IMR-90 (cell line): ENCODE measurements around the gene SHISAL1. TPM values are rescaled to one million over a fixed set of nuclear protein-coding genes. Genes with fewer than 3 reads are reported as not detected.

ENCODE experiments used
- ATAC-seq: fragments of 200-7000 bp; cut with Tn5 transposase; 2 replicates; pipeline ENCODE4 v1.9.1; 2020; ENCODE audit warnings: low read depth, mild to moderate bottlenecking, moderate library complexity
- BruUV-seq: library from RNA; stranded (reverse); fragments of 400-500 nt; replicated peaks from 2 replicates; lab custom pipeline; 2021; lab: Mats Ljungman, UMichigan
- CTCF ChIA-PET: fragments of 300-600 bp; formaldehyde crosslinking; extraction: SDS; loops from one replicate; lab custom pipeline; 2021; ENCODE audit warnings: antibody characterized with exemption; lab: Yijun Ruan, JAX
- POLR2A ChIA-PET: fragments of 300-600 bp; sonication (Branson Sonifier 250); formaldehyde crosslinking; loops from one replicate; lab custom pipeline; 2022; ENCODE audit warnings: antibody characterized with exemption; ENCODE audit not compliant: unreplicated experiment; lab: Charles Lee
- DNase-seq: peaks from one replicate; pipeline ENCODE4 v3.0.0; 2013
- H2AFZ ChIP-seq: replicated peaks from 2 replicates; pipeline ENCODE3; 2013; ENCODE audit warnings: low read length, mild to moderate bottlenecking; ENCODE audit not compliant: poor library complexity
- H2AK5ac ChIP-seq: 2 replicates; pipeline ENCODE4 v1.6.1; 2013; ENCODE audit warnings: low read depth, low read length, inconsistent platforms
- H2AK9ac ChIP-seq: replicated peaks from 2 replicates; pipeline ENCODE3; 2013; ENCODE audit warnings: mild to moderate bottlenecking, low read depth, low read length, moderate library complexity; ENCODE audit not compliant: poor library complexity
- H2BK120ac ChIP-seq: 2 replicates; pipeline ENCODE4 v1.6.1; 2013; ENCODE audit warnings: low read depth, low read length, inconsistent platforms
- H2BK15ac ChIP-seq: 3 replicates; pipeline ENCODE4 v1.6.1; 2013; ENCODE audit warnings: low read depth, low read length, inconsistent platforms
- H2BK20ac ChIP-seq: 2 replicates; pipeline ENCODE4 v1.6.1; 2013; ENCODE audit warnings: low read depth, mild to moderate bottlenecking, inconsistent platforms, low read length, moderate library complexity
- H2BK5ac ChIP-seq: 2 replicates; pipeline ENCODE4 v1.6.1; 2013; ENCODE audit warnings: mild to moderate bottlenecking, low read depth, low read length, inconsistent platforms; ENCODE audit not compliant: poor library complexity, severe bottlenecking
- H3K14ac ChIP-seq: replicated peaks from 2 replicates; pipeline ENCODE4 v1.6.1; 2013; ENCODE audit warnings: low read depth, low read length, inconsistent platforms
- H3K18ac ChIP-seq: 2 replicates; pipeline ENCODE4 v1.6.1; 2013; ENCODE audit warnings: low read depth, low read length, control low read depth
- H3K23ac ChIP-seq: 2 replicates; pipeline ENCODE4 v1.6.1; 2013; ENCODE audit warnings: low read depth, low read length, inconsistent platforms
- H3K27ac ChIP-seq: 2 replicates; pipeline ENCODE4 v1.5.1; 2013; ENCODE audit warnings: mild to moderate bottlenecking, control low read depth, low read length; ENCODE audit not compliant: insufficient read depth
- H3K27me3 ChIP-seq: 2 replicates; pipeline ENCODE4 v1.6.1; 2013; ENCODE audit warnings: low read length; ENCODE audit not compliant: control insufficient read depth, insufficient read depth
- H3K36me3 ChIP-seq: 2 replicates; pipeline ENCODE4 v1.6.1; 2013; ENCODE audit warnings: low read length, mixed read lengths; ENCODE audit not compliant: control insufficient read depth, insufficient read depth
- H3K4ac ChIP-seq: 2 replicates; pipeline ENCODE4 v1.6.1; 2013; ENCODE audit warnings: low read depth, low read length, inconsistent platforms
- H3K4me1 ChIP-seq: 2 replicates; pipeline ENCODE4 v1.6.1; 2013; ENCODE audit warnings: low read length, mixed read lengths; ENCODE audit not compliant: control insufficient read depth, insufficient read depth
- H3K4me2 ChIP-seq: 2 replicates; pipeline ENCODE4 v1.6.1; 2013; ENCODE audit warnings: low read depth, mild to moderate bottlenecking, control low read depth, low read length, moderate library complexity
- H3K4me3 ChIP-seq: 2 replicates; pipeline ENCODE4 v1.5.1; 2013; ENCODE audit warnings: low read depth, mild to moderate bottlenecking, control low read depth, low read length, moderate library complexity; ENCODE audit not compliant: insufficient read depth
- H3K56ac ChIP-seq: 2 replicates; pipeline ENCODE4 v1.6.1; 2013; ENCODE audit warnings: low read length, inconsistent platforms; ENCODE audit not compliant: insufficient read depth; ENCODE audit errors: extremely low read depth
- H3K79me1 ChIP-seq, 2 experiments: 2 replicates each; pipeline ENCODE4 v1.6.1; 2013; ENCODE audit warnings: low read length in 2 of 2, inconsistent platforms in 1 of 2, low read depth in 1 of 2
- H3K9ac ChIP-seq: 2 replicates; pipeline ENCODE4 v1.6.1; 2013; ENCODE audit warnings: low read depth, low read length, control low read depth
- H3K9me1 ChIP-seq: 2 replicates; pipeline ENCODE4 v1.6.1; 2013; ENCODE audit warnings: low read length, inconsistent platforms; ENCODE audit not compliant: insufficient read depth
- H3K9me3 ChIP-seq: 2 replicates; pipeline ENCODE4 v1.6.1; 2013; ENCODE audit warnings: low read length; ENCODE audit not compliant: control insufficient read depth, insufficient read depth
- H4K20me1 ChIP-seq: 2 replicates; pipeline ENCODE4 v1.6.1; 2013; ENCODE audit warnings: low read length, inconsistent platforms; ENCODE audit not compliant: insufficient read depth
- H4K5ac ChIP-seq: 2 replicates; pipeline ENCODE4 v1.6.1; 2013; ENCODE audit warnings: mild to moderate bottlenecking, low read depth, low read length, control low read depth
- H4K8ac ChIP-seq, 2 experiments: 2 replicates each; pipeline ENCODE4 v1.6.1; 2013; ENCODE audit warnings: low read depth in 2 of 2, low read length in 2 of 2, control low read depth in 1 of 2, inconsistent platforms in 1 of 2
- H4K91ac ChIP-seq: 2 replicates; pipeline ENCODE4 v1.6.1; 2013; ENCODE audit warnings: low read depth, low read length, inconsistent platforms; ENCODE audit not compliant: insufficient read depth
- BHLHE40 ChIP-seq: fragments of 150-350 bp; IDR thresholded peaks from 2 replicates; pipeline ENCODE4 v1.6.1; 2016; ENCODE audit warnings: mild to moderate bottlenecking, low read depth, low read length
- CHD1 ChIP-seq: IDR thresholded peaks from 2 replicates; pipeline ENCODE4 v1.6.1; 2012; ENCODE audit warnings: low read depth, low read length, improper control_type of control experiment
- FOS ChIP-seq: fragments of 150-350 bp; IDR thresholded peaks from 2 replicates; pipeline ENCODE4 v1.6.1; 2016; ENCODE audit warnings: low read depth, low read length
- MAFK ChIP-seq: IDR thresholded peaks from 2 replicates; pipeline ENCODE4 v1.6.1; 2012; ENCODE audit warnings: low read depth, low read length, improper control_type of control experiment
- MAZ ChIP-seq: IDR thresholded peaks from 2 replicates; pipeline ENCODE4 v1.6.1; 2012; ENCODE audit warnings: low read depth, mild to moderate bottlenecking, low read length, improper control_type of control experiment, moderate library complexity, borderline replicate concordance
- MXI1 ChIP-seq: IDR thresholded peaks from 2 replicates; pipeline ENCODE4 v1.6.1; 2012; ENCODE audit warnings: low read depth, mild to moderate bottlenecking, low read length, moderate library complexity, borderline replicate concordance
- POLR2A ChIP-seq: IDR thresholded peaks from 2 replicates; pipeline ENCODE4 v1.6.1; 2012; ENCODE audit warnings: mild to moderate bottlenecking, low read depth, low read length
- RAD21 ChIP-seq: IDR thresholded peaks from 2 replicates; pipeline ENCODE4 v1.6.1; 2012; ENCODE audit warnings: low read length, improper control_type of control experiment
- RCOR1 ChIP-seq: IDR thresholded peaks from 2 replicates; pipeline ENCODE4 v1.6.1; 2012; ENCODE audit warnings: mild to moderate bottlenecking, low read length, improper control_type of control experiment; ENCODE audit not compliant: insufficient replicate concordance
- RFX5 ChIP-seq: IDR thresholded peaks from 2 replicates; pipeline ENCODE4 v1.8.0; 2012; ENCODE audit warnings: low read depth, mild to moderate bottlenecking, low read length, moderate library complexity
- SMC3 ChIP-seq: fragments of 150-350 bp; IDR thresholded peaks from 2 replicates; pipeline ENCODE4 v1.6.1; 2016; ENCODE audit warnings: low read depth, mild to moderate bottlenecking, antibody characterized with exemption, low read length, moderate library complexity
- WGBS, 2 experiments: methylation state at CpG; one replicate each; pipeline versions ENCODE4 v1.1.5 to v1.1.7; 2013; ENCODE audit warnings: missing lambda C conversion rate in 2 of 2; ENCODE audit not compliant: insufficient read length in 1 of 2; ENCODE audit errors: extremely low coverage in 2 of 2; 5-methylcytosine and 5-hydroxymethylcytosine counted together
- dilution Hi-C: fragments of 300-500 bp; cut with HindIII; formaldehyde crosslinking; loops from one replicate; pipeline ENCODE4 v1.14.3; 2018; ENCODE audit warnings: low sequenced_read_pairs; ENCODE audit not compliant: unreplicated experiment
- in situ Hi-C: fragments of 300-500 bp; cut with MboI; formaldehyde crosslinking; loops from 3 replicates; pipeline ENCODE4 v1.14.3; 2019; ENCODE audit warnings: low sequenced_read_pairs, inconsistent platforms, mixed read lengths
- intact Hi-C: fragments of 100-400 bp; cut with micrococcal nuclease; formaldehyde crosslinking; loops from 2 replicates; pipeline ENCODE4 v1.10.0; 2022
- polyA plus RNA-seq, 3 experiments: library from polyadenylated mRNA; depleted of rRNA; stranded (reverse); fragments of >200 nt; gene quantifications; 2 replicates each; pipeline ENCODE4 v1.2.3, GENCODE V29; 2012; ENCODE audit warnings: low replicate concordance in 1 of 3
- total RNA-seq: library from RNA; depleted of rRNA; stranded (reverse); fragments of >200 nt; gene quantifications from 2 replicates; pipeline ENCODE4 v1.2.3, GENCODE V29; 2012
- TF ChIP-seq, protein P1 (sequence below): fragments of 150-350 bp; IDR thresholded peaks from 2 replicates; pipeline ENCODE4 v1.6.1; 2017; ENCODE audit warnings: mild to moderate bottlenecking, antibody characterized with exemption, low read length, low read depth
- TF ChIP-seq, protein P2 (sequence below): fragments of 150-350 bp; IDR thresholded peaks from 2 replicates; pipeline ENCODE4 v1.6.1; 2016; ENCODE audit warnings: low read depth, mild to moderate bottlenecking, low read length, moderate library complexity, borderline replicate concordance

SHISAL1 gene
- total and polyA plus RNA-seq, 2 of the 4 experiments (the other 2 are of a cell fraction), result 1.0 to 1.4 TPM

DNA sequence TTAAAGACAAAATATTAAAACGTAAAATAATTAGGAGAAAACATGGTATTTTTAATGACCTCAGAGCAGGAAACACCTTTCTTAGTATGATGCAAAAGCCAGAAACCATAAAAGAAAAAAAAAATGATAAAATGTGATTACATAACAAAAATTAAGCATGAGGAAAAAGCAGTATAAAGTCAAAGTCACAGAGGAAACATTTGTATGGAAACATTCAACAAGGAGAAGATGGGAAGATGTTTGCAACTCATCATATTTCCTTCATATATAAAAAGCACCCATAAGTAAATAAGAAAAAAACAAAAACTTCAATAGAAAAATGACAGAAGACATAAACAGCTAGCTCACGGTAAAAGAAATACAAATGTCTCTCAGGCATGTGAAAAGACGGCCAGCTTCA, 17.3 kb downstream of the SHISAL1 start:
- ChIA-PET POLR2A (no interaction called here), CTCF (no interaction called here)
- Histone ChIP-seq H4K20me1 (no peaks in the 10 kb centered on the region), H2BK120ac (no peak overlapping the region), H4K91ac (no peak overlapping the region), H2AK5ac (no peak overlapping the region), H3K4me2 (no peak overlapping the region), H3K27ac (no peak overlapping the region), H3K23ac (no peak overlapping the region), H2AFZ (no peak overlapping the region), H3K9me1 (no peaks in the 10 kb centered on the region; the same call in 1 of the 2 replicates), H3K9ac (no peak overlapping the region), H2BK20ac (no peak overlapping the region), H2BK15ac (no peak overlapping the region), H3K79me1 (no peaks in the 10 kb centered on the region), H3K56ac (no peak overlapping the region), H3K36me3 (no peaks in the 10 kb centered on the region), H3K4me3 (no peak overlapping the region), H4K5ac (no peak overlapping the region), H3K4me1 (peaks cover 5% of the 10 kb centered on the region), H4K8ac (no peak overlapping the region), H2AK9ac (no peak overlapping the region), H3K14ac (no peak overlapping the region), H3K9me3 (peaks cover 4% of the 10 kb centered on the region), H3K27me3 (peaks cover 2% of the 10 kb centered on the region; the same call in 1 of the 2 replicates), H3K4ac (no peak overlapping the region), H3K18ac (no peak overlapping the region), H2BK5ac (no peak overlapping the region)
- ATAC-seq, result no peak
- intact Hi-C loops (no loop called here), in situ Hi-C loops (no loop called here), dilution Hi-C loops (no loop called here)
- 100% methylated on average over 1 of the region's 3 CpGs; no CpG with 5 or more reads in 1 of the 2 experiments for WGBS, 2 experiments
- TF ChIP-seq SMC3 (no peak), MAZ (no peak), RCOR1 (no peak), CHD1 (no peak), RAD21 (no peak), RFX5 (no peak), FOS (no peak), MAFK (no peak), MXI1 (no peak), POLR2A (no peak), BHLHE40 (no peak)
- TF ChIP-seq, protein P1, sequence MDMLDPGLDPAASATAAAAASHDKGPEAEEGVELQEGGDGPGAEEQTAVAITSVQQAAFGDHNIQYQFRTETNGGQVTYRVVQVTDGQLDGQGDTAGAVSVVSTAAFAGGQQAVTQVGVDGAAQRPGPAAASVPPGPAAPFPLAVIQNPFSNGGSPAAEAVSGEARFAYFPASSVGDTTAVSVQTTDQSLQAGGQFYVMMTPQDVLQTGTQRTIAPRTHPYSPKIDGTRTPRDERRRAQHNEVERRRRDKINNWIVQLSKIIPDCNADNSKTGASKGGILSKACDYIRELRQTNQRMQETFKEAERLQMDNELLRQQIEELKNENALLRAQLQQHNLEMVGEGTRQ, result no peak
- TF ChIP-seq, protein P2, sequence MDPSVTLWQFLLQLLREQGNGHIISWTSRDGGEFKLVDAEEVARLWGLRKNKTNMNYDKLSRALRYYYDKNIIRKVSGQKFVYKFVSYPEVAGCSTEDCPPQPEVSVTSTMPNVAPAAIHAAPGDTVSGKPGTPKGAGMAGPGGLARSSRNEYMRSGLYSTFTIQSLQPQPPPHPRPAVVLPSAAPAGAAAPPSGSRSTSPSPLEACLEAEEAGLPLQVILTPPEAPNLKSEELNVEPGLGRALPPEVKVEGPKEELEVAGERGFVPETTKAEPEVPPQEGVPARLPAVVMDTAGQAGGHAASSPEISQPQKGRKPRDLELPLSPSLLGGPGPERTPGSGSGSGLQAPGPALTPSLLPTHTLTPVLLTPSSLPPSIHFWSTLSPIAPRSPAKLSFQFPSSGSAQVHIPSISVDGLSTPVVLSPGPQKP, result no peak
- DNase-seq, result no peak
- no TSS peak for BruUV-seq
